Cardiac muscle cell (in vitro differentiated cells and primary cell): Measurements from ENCODE around the gene REXO4. TPM values are rescaled to one million over a fixed set of nuclear protein-coding genes. Genes with fewer than 3 reads are reported as not detected.

Experiments used
- DNase-seq, 2 donors: peaks; one replicate each; pipeline versions ENCODE4 v3.0.0 to v3.0.0-alpha.2; 2010 to 2017; ENCODE audit warnings: low read depth in 1 of 2, low spot score in 1 of 2
- H3K27ac ChIP-seq: fragments of 200-600 bp; sonication (generic); 2 replicates; pipeline ENCODE4 v1.5.1; 2016
- H3K27me3 ChIP-seq: fragments of 200-600 bp; sonication (generic); 2 replicates; pipeline ENCODE4 v1.6.0; 2016; ENCODE audit warnings: control low read depth
- H3K36me3 ChIP-seq: fragments of 200-600 bp; sonication (generic); 2 replicates; pipeline ENCODE4 v1.5.1; 2016; ENCODE audit warnings: control low read depth
- H3K4me1 ChIP-seq: fragments of 200-600 bp; sonication (generic); 2 replicates; pipeline ENCODE4 v1.8.1; 2017; ENCODE audit warnings: low read depth, mild to moderate bottlenecking, mixed run types
- H3K4me3 ChIP-seq: fragments of 200-600 bp; sonication (generic); 2 replicates; pipeline ENCODE4 v1.5.1; 2016; ENCODE audit warnings: mild to moderate bottlenecking
- H3K9me3 ChIP-seq: fragments of 200-600 bp; sonication (generic); 2 replicates; pipeline ENCODE4 v1.5.1; 2017; ENCODE audit warnings: low read depth, mild to moderate bottlenecking, control low read depth
- polyA plus RNA-seq: library from polyadenylated mRNA; unstranded; fragments of >200 nt; fragmentation: Nextera tagmentation; extraction: Ambion mirVana; gene quantifications from 2 replicates; pipeline ENCODE4 v1.2.1, GENCODE V29; 2016
- total RNA-seq: library from RNA; depleted of rRNA; stranded (reverse); fragments of >200 nt; gene quantifications from 2 replicates; pipeline ENCODE4 v1.2.3, GENCODE V29; 2016
- TF ChIP-seq, protein P1 (sequence below): IDR thresholded peaks from 2 replicates; pipeline ENCODE4 v1.5.1; 2012; ENCODE audit warnings: low read depth, mild to moderate bottlenecking, low read length

Gene REXO4
- total and polyA plus RNA-seq, 2 experiments from 2014 or later, result 27.1 to 50.2 TPM

DNA sequence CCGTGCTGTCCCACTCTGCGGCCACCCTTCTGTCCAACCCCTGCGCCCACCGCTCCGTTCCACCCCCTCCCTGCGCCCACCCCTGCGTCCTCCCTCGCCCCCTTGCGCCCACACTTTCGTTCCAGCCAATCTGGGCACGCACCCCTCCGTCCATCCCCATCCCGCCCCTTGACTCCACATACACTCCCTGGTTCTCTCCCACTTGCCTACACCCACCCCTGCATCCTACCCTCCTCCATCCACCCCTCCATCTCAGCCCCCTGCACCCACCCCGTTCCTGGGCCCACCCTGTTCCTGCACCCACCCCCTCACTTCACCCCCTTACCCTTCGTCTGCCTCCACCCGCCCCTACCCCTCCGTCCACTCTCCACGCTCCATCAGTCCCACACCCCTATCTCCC lies 11.4 kb upstream of the REXO4 start:
- TF ChIP-seq, protein P1, sequence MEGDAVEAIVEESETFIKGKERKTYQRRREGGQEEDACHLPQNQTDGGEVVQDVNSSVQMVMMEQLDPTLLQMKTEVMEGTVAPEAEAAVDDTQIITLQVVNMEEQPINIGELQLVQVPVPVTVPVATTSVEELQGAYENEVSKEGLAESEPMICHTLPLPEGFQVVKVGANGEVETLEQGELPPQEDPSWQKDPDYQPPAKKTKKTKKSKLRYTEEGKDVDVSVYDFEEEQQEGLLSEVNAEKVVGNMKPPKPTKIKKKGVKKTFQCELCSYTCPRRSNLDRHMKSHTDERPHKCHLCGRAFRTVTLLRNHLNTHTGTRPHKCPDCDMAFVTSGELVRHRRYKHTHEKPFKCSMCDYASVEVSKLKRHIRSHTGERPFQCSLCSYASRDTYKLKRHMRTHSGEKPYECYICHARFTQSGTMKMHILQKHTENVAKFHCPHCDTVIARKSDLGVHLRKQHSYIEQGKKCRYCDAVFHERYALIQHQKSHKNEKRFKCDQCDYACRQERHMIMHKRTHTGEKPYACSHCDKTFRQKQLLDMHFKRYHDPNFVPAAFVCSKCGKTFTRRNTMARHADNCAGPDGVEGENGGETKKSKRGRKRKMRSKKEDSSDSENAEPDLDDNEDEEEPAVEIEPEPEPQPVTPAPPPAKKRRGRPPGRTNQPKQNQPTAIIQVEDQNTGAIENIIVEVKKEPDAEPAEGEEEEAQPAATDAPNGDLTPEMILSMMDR, result no peak
- Histone ChIP-seq H3K27me3 (peaks cover 7% of the 10 kb centered on the region), H3K4me3 (no peak overlapping the region), H3K27ac (no peak overlapping the region), H3K9me3 (no peaks in the 10 kb centered on the region), H3K36me3 (peaks cover 3% of the 10 kb centered on the region), H3K4me1 (no peaks in the 10 kb centered on the region)
- no peak for DNase-seq

DNA sequence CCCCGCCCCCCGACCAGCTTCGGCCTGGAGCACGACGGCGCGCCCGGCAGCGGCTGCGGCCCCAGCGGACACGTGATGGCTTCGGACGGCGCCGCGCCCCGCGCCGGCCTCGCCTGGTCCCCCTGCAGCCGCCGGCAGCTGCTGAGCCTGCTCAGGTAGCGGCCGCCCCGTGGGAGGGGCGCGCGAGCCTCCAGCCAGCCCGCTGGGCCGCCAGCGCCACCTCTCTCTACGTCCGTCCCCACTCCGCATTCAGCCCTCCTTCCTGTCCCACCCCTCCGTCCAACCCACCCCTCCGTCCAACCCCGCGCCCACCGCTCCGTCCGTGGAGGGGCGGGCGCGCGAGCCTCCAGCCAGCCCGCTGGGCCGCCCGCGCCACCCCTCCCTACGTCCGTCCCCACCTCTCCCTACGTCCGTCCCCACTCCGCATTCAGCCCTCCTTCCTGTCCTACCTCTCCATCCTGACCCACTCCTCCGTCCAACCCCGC lies 10.8 kb upstream of the REXO4 start:
- DNase-seq, result peak; percentile 16 to 76

GRCh38 chr9:133427658-133428348 lies 10.0 kb upstream of the REXO4 start:
- Histone ChIP-seq H3K27me3 (peaks cover 7% of the 10 kb centered on the region), H3K9me3 (no peaks in the 10 kb centered on the region), H3K4me1 (no peaks in the 10 kb centered on the region), H3K27ac (no peak overlapping the region), H3K4me3 (peak overlapping the region; percentile 15), H3K36me3 (peaks cover 3% of the 10 kb centered on the region)
- no peak for DNase-seq
- TF ChIP-seq, protein P1, result no peak

More for the DNA sequence above, 10.8 kb upstream of the REXO4 start:
- Histone ChIP-seq H3K4me3 (peak overlapping the region; percentile 15), H3K4me1 (no peaks in the 10 kb centered on the region), H3K27me3 (peaks cover 7% of the 10 kb centered on the region), H3K36me3 (peaks cover 3% of the 10 kb centered on the region), H3K27ac (no peak overlapping the region), H3K9me3 (no peaks in the 10 kb centered on the region)
- TF ChIP-seq, protein P1, result no peak

GRCh38 chr9:133426011-133426410 lies 8.2 kb upstream of the REXO4 start:
- Histone ChIP-seq H3K4me1 (no peaks in the 10 kb centered on the region), H3K27me3 (peaks cover 7% of the 10 kb centered on the region), H3K4me3 (no peak overlapping the region), H3K36me3 (peaks cover 3% of the 10 kb centered on the region), H3K27ac (no peak overlapping the region), H3K9me3 (no peaks in the 10 kb centered on the region)
- TF ChIP-seq, protein P1, result no peak
- no peak for DNase-seq

- no peak overlapping the region for H3K27ac ChIP-seq
- DNase-seq, result no peak
- peaks cover 7% of the 10 kb centered on the region for H3K27me3 ChIP-seq
- TF ChIP-seq, protein P1, result no peak
- H3K36me3 ChIP-seq, result peaks cover 3% of the 10 kb centered on the region
- H3K9me3 ChIP-seq, result no peaks in the 10 kb centered on the region
- H3K4me3 ChIP-seq, result no peak overlapping the region
- no peaks in the 10 kb centered on the region for H3K4me1 ChIP-seq
Observed at GRCh38 chr9:133425049-133425632, 7.3 kb upstream of the REXO4 start.
